NCI-H2196 treated with DMSO at 0.1 percent for 48 hours (cell line): ENCODE measurements around the gene CNTFR.
A peak's percentile ranks its signal among the peaks of the same experiment; 100 is the strongest.

Experiments
- DNase-seq: peaks from one replicate; lab custom pipeline; 2025; ENCODE audit not compliant: unreplicated experiment; lab: John Stamatoyannopoulos, UW

CNTFR gene

GRCh38 chr9:34572628-34573027, 16.9 kb downstream of the CNTFR start:
- no peak for DNase-seq

- DNase-seq, result no peak
Measured at GRCh38 chr9:34572092-34572491, 17.4 kb downstream of the CNTFR start.

DNA sequence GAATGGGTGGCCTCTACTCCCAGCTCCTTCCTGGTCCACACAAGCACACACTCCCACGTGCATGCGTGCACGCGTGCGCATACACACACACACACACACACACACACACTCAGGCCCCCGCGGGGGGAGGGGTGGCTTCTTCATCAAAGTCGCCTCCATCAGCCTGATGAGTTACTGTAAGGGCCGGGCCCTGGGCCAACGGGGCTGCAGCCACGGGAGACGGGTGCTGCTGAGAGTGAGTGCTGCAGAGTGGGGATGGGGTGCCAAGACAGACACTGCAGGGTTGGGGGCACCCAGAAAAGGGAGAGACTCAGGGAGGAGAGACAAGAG, 18.1 kb downstream of the CNTFR start:
- no peak for DNase-seq

DNA sequence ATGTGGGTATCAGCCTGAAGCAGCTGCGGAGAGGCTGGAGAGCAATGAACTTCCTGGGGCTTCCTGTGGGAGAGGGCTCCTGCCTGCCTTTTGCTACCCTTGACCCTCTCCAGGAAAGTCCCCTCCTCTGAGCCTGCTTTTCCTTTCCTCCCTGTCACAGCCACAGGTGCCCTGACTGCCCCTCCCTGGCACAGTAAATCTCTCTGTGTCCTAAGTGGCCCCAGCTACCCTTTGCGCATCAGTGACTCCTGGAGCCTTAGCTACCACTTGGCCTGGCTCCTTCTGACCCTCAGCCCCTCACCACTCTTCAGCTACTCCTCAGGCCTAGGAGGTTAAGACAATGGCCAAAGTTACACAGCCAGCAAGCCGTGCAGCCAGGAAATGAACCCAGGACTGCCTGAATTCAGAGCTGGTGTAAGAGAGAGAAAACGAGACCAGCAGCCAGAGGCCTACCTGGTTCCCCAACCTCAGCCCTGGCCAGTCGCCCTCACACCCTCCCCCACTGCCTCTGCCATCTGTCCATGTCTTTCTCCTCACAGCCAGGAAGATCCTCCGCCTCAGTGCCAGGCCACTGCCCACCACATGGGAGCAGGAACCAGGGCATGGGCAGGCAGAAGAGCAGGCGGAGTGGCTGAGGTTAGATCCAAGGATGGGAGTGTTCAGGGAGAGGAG, 18.6 kb downstream of the CNTFR start:
- no peak for DNase-seq

DNA sequence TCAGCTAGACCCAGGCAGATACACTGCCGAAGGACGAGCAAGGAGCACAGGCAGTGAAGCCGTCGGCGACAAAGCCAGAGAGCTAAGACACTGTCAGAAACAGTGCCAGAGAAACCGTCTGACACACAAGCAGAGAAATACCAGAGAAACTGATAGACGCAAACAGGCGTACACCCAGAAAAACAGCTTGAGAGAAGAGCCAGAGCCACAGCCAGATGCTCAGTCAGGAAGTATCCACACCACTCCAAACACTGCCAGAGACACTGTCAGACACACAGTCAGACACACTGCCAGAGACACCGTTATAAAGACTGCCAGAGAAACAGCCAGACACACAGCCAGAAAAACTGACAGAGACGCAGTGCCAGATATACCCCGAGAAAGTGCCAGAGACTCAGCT, 19.1 kb downstream of the CNTFR start:
- no peak for DNase-seq

DNA sequence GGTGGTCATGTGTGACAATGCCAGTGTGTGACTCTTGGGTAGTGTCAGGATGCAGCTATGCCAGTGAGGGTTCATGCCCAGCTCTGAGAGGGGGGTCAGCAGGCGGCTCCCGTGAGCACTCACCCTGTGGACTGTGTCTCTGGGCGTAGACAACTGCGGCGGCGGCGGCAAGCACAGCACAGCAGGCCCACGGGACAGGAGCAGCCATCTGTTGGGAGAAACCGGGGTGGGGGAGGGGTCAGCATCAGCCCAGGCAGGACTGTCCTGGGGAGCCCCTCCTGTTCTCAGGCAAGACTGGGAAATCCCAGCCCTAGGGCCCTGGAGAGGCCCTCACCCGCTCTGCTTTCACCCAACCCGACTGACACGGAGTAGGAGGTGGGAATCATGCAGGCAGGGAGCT, 20.8 kb downstream of the CNTFR start:
- no peak for DNase-seq

DNA sequence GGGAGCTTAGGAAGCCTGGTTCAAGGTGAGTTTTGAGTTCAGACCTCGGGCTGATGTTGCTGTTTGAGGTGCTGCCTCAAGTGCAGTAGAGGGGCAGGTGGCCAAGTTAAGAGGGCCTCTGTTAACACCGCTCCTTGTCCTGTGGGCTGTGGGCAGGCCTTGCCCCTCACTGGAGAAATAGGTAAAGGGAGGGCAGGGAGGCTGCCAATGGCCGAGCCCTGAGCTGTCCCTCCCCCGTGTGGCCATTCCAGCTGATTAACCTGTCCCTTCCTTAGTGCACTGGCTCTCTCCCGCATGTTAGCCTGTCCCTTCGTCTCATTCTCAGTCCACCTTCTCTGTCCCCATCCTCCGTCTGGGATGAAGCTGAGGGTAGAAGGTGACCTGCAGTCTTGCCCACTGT, 21.4 kb downstream of the CNTFR start:
- no peak for DNase-seq

DNA sequence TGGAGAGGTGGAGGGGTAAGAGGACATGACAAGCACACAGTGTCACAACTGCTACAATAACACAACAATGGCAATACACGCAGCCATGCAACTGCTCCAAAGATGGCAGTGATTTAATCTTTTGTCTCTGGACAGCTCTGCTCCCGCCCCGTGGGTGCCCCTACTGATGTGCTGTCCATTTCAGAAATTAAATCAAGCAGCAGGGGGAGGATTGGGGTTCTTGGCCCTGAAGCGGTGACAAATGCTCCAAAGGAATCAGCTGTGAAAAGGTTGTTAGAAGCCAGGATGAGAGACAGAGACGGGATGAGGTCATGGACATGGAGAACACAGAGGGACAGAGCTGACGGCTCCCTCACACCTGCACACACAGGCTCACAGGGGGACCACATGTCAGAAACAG, 22.6 kb downstream of the CNTFR start:
- no peak for DNase-seq

DNA sequence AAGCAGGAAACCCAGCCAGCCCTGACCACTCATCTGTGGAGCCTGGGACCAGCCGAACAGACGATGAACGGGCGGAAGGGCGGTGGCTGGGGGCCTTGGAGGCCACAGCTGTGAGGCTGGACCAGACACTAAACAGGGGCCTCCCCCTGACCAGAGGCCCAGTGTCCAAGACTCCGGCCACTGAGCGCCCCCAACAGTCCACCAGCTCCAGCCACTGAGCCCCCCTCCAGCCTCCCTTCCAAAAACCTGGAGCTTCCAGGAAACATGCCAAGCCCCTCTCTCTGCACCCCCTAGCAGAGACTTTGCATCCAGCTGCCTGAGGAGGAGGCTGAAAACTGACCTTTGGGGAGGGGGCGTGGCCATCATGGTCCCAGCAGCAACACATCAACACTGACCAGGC, 23.2 kb downstream of the CNTFR start:
- no peak for DNase-seq

DNA sequence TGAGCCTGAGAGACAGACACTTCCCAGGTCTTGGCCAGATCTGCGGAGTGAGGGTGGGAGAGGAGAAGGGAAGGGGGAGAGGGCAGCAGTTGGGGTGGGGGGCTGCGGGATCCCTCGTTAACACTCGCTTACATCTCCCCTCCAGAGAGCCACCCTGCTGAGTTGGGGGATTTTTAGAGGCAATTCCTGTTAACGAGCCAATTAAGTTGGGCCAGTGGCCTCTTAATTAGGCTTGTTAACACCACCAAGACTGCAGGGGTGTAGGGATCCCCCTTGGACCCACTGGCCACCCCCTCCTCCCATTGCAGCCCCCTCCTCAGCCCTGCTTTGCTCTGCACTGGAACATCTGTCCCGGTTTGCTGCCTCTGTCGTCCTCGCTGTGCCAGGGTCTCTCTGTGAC, 23.7 kb downstream of the CNTFR start:
- no peak for DNase-seq

DNA sequence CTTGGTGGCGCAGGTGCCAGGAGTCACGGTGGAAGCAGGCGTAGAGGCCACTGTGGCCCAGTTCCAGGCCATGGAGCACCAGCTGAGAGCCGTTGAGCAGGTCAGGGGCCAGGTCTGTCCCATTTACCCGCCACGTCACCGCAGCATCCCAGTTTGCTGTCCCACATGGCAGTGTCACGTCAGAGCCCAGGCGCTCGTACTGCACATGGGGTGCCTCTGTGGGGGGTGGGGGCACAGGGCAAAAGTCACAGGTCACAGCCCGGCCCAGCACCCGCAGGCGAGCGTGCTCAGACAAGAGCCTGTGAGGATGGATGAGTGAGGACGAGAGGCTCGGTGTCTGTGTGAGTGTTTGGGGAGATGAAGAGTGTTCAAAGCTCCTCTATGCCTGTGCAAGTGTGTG, 24.9 kb downstream of the CNTFR start:
- no peak for DNase-seq

DNA sequence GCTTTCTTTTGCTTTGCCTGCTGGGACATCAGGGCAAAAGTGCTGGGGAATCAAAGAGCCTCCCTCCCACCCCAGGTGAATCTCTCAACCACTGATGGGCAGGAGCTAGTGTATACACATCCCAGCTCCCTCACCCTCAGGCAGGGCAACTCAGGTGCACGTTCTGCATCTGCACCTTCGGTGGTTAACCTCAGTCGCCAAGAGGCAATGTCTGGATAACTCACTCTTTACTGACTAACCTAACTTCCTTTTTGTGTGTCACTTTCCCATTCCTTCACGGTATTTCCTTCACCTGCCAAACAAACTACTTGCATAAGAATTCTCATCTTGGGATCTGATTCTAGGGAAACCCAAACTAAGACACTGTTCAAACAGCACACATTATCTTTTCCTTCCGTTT, 26.3 kb downstream of the CNTFR start:
- DNase-seq, result no peak

GRCh38 chr9:34562135-34562745, 27.3 kb downstream of the CNTFR start:
- DNase-seq, result no peak

GRCh38 chr9:34560599-34561214, 28.8 kb downstream of the CNTFR start:
- no peak for DNase-seq

GRCh38 chr9:34559624-34560455, 29.7 kb downstream of the CNTFR start:
- no peak for DNase-seq

DNA sequence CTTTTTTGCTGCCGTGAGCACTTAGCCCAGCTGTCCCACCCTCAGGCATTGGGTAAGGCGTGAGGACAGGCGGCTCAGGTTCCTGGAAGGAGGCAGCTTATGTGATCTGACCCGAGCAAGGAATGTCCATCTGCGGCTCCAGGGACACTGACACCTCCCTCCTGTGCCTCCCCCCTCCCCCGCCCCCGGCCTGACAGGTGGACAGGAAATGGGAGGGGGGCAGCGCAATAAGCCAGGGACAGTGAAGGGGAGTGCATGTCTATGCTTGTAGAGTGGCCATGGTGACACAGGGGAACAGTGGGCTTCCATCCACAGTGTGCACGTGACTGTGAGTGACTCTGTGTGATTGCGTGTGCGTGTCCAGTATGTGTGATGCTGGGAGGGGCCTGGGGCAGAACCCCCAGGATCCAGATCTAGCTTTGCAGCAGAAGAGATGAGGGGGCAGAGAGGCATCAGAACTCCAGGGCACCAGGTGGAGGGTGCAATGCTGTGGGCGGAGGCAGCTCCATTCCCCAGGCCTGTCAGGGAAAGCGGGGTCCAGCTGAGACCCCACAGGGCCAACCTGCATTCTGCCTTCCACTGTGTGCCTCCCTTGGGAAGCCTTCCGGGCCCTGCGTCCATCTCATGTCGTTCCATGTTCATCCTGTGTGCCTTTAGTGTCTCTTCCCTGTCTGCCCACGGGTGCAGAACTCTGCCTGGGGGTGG, 30.5 kb downstream of the CNTFR start:
- DNase-seq, result peak; percentile 72

- DNase-seq, result no peak
Measured at GRCh38 chr9:34558364-34558763, 31.2 kb downstream of the CNTFR start.

DNA sequence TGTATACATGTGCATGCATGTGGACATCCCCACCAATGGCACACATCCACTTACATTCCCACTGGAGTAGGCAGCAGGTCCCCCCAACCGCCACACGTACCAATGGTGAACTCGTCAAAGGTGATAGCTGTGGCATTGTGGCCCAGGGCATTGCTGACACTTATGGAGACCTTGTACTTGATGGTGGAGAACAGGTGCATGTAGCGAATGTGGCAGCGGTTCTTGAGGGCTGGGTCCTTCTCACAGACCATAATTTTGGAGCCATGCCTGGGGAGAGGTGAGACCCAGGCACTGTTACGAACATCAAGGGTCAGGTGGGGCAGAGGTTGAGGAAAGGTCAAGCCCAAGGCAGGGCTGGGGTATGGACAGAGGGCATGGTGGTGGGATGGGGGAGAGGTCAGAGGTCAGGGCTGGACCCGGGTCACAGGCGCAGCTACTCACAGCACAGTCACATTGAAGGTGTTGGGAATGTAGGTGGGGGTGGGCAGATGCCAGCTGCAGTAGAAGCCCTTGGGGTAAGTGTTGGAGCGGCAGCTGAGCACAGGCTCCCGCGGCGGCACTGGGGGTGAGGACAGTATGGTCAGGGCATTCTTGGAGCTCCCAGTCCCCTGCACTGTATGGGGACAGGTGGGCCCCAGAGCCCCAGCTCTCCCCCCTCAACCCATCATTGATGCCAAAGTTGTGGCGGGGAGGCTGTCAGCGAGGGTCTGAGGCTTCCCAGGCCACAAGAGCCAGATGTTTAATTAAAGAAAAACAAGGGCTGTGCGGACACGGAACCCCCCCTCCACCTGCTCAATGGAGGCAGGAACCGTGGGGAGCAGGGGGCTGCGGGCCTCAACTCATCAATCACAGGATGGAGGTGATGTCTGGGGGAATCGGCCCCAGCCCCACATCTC, 31.9 kb downstream of the CNTFR start:
- no peak for DNase-seq

DNA sequence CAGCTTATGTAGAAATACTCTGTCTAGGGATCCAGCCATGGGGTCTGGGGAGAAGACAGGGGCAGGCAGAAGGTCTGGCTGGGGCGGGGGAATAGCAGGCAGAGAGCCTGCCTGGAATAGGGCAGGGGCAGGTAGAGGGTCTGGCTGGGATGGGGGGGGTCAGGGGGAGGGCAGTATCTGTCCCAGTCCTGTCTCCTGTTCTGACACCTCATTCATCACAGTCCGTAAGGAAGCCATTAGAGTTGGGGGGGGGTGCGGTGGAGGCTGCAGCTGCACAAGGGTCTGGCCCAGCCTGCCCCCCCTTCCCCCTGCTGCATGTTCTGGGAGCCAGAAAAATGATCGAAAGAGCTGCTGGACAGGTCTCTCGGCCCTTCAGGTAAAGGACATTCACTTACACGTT, 32.6 kb downstream of the CNTFR start:
- no peak for DNase-seq

DNA sequence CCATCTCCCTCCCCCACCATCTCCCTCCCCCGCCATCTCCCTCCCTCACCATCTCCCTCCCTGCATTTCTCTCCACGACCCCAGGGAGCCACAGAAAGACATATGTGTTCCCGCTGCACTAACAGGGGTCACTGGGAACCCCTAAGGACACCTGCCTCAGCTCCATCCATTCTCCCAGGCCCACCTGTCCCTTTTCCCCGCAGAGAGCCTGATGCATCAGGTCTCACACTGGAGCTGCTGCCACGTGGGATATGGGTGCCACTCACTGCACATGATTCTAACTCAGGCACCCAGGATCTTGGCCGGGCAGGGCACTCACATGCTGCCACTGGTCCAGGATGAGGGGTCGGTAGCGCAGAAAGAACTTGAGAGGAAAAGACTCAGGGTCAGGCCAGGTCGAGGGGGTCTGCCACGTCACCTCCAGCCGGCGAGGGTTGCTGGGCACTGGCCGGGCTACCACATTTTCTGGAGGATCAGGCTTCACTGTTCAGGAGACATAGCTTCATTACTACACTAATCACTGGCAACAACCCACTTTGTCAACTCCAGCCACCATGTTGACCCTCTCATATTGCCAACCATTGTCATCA, 33.5 kb downstream of the CNTFR start:
- DNase-seq, result no peak
